ENCODE data around the gene ZBTB47.
A peak's percentile ranks its signal among the peaks of the same experiment; 100 is the strongest.

ZBTB47 gene

GRCh38 chr3:42685363-42685881 lies 31.9 kb downstream of the ZBTB47 start, which contains the start of gene KLHL40:
KLHL40 (plus strand) TSS chr3:42685537; CDS start chr3:42685619, 82 bp downstream.
- no peak for DNase-seq (ENCODE audit: low read depth)

GRCh38 chr3:42685891-42686820 lies 32.7 kb downstream of the ZBTB47 start:
- peak; percentile 22 for DNase-seq (ENCODE audit: low read depth)

GRCh38 chr3:42686832-42687650 lies 33.5 kb downstream of the ZBTB47 start:
- no peak for DNase-seq (ENCODE audit: low read depth)

- no peak for DNase-seq (ENCODE audit: low read depth)
Measured at GRCh38 chr3:42688016-42688415, 34.5 kb downstream of the ZBTB47 start.

- no peak for DNase-seq (ENCODE audit: low read depth)
Measured at GRCh38 chr3:42688487-42689420, 35.3 kb downstream of the ZBTB47 start.

GRCh38 chr3:42689421-42690014 lies 36.0 kb downstream of the ZBTB47 start:
- no peak for DNase-seq (ENCODE audit: low read depth)

GRCh38 chr3:42690191-42690590 lies 36.7 kb downstream of the ZBTB47 start:
- DNase-seq (ENCODE audit: low read depth) = no peak

- no peak for DNase-seq (ENCODE audit: low read depth)
Measured at GRCh38 chr3:42690766-42691680, 37.5 kb downstream of the ZBTB47 start.

GRCh38 chr3:42691816-42692666 lies 38.5 kb downstream of the ZBTB47 start:
- no peak for DNase-seq (ENCODE audit: low read depth)

- DNase-seq (ENCODE audit: low read depth) = no peak
Measured at GRCh38 chr3:42692667-42693529, 39.4 kb downstream of the ZBTB47 start.

GRCh38 chr3:42693530-42693930 lies 40.0 kb downstream of the ZBTB47 start:
- DNase-seq (ENCODE audit: low read depth) = no peak

GRCh38 chr3:42694366-42694765 lies 40.9 kb downstream of the ZBTB47 start:
- no peak for DNase-seq (ENCODE audit: low read depth)

GRCh38 chr3:42696356-42697288 lies 43.1 kb downstream of the ZBTB47 start:
- no peak for DNase-seq (ENCODE audit: low read depth)

- DNase-seq (ENCODE audit: low read depth) = no peak
Measured at GRCh38 chr3:42697289-42698051, 44.0 kb downstream of the ZBTB47 start.

GRCh38 chr3:42698216-42698910 lies 44.9 kb downstream of the ZBTB47 start:
- DNase-seq (ENCODE audit: low read depth) = no peak

GRCh38 chr3:42698911-42699230 lies 45.4 kb downstream of the ZBTB47 start:
- no peak for DNase-seq (ENCODE audit: low read depth)
